ENCODE results near the gene ADGRA1.

- TF ChIP-seq, protein P1, sequence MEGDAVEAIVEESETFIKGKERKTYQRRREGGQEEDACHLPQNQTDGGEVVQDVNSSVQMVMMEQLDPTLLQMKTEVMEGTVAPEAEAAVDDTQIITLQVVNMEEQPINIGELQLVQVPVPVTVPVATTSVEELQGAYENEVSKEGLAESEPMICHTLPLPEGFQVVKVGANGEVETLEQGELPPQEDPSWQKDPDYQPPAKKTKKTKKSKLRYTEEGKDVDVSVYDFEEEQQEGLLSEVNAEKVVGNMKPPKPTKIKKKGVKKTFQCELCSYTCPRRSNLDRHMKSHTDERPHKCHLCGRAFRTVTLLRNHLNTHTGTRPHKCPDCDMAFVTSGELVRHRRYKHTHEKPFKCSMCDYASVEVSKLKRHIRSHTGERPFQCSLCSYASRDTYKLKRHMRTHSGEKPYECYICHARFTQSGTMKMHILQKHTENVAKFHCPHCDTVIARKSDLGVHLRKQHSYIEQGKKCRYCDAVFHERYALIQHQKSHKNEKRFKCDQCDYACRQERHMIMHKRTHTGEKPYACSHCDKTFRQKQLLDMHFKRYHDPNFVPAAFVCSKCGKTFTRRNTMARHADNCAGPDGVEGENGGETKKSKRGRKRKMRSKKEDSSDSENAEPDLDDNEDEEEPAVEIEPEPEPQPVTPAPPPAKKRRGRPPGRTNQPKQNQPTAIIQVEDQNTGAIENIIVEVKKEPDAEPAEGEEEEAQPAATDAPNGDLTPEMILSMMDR (IDR thresholded peaks at IDR 0.05) = no peak
- TF ChIP-seq RCOR1 (IDR thresholded peaks at IDR 0.05; ENCODE audit: low read depth, low read length) = no peak
- TF ChIP-seq HDAC2 (IDR thresholded peaks at IDR 0.05) = no peak
- TF ChIP-seq POLR2A (IDR thresholded peaks at IDR 0.05; ENCODE audit: low read length) = no peak
- TF ChIP-seq MYC (IDR thresholded peaks at IDR 0.05; ENCODE audit: borderline replicate concordance, low read length) = no peak
- TF ChIP-seq RAD21 (conservative IDR thresholded peaks at IDR 0.05 in 1 of 2, IDR thresholded peaks at IDR 0.05 in 1 of 2) = no peak
- TF ChIP-seq, protein P2, sequence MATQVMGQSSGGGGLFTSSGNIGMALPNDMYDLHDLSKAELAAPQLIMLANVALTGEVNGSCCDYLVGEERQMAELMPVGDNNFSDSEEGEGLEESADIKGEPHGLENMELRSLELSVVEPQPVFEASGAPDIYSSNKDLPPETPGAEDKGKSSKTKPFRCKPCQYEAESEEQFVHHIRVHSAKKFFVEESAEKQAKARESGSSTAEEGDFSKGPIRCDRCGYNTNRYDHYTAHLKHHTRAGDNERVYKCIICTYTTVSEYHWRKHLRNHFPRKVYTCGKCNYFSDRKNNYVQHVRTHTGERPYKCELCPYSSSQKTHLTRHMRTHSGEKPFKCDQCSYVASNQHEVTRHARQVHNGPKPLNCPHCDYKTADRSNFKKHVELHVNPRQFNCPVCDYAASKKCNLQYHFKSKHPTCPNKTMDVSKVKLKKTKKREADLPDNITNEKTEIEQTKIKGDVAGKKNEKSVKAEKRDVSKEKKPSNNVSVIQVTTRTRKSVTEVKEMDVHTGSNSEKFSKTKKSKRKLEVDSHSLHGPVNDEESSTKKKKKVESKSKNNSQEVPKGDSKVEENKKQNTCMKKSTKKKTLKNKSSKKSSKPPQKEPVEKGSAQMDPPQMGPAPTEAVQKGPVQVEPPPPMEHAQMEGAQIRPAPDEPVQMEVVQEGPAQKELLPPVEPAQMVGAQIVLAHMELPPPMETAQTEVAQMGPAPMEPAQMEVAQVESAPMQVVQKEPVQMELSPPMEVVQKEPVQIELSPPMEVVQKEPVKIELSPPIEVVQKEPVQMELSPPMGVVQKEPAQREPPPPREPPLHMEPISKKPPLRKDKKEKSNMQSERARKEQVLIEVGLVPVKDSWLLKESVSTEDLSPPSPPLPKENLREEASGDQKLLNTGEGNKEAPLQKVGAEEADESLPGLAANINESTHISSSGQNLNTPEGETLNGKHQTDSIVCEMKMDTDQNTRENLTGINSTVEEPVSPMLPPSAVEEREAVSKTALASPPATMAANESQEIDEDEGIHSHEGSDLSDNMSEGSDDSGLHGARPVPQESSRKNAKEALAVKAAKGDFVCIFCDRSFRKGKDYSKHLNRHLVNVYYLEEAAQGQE (IDR thresholded peaks at IDR 0.05) = no peak
- no peak for TF ChIP-seq CHD4 (IDR thresholded peaks at IDR 0.05; ENCODE audit: borderline replicate concordance)
- TF ChIP-seq RFX5 (IDR thresholded peaks at IDR 0.05) = no peak
- TF ChIP-seq KDM5A (IDR thresholded peaks at IDR 0.05) = no peak
- no peak for TF ChIP-seq EP300 (IDR thresholded peaks at IDR 0.05)
- TF ChIP-seq, protein P3, sequence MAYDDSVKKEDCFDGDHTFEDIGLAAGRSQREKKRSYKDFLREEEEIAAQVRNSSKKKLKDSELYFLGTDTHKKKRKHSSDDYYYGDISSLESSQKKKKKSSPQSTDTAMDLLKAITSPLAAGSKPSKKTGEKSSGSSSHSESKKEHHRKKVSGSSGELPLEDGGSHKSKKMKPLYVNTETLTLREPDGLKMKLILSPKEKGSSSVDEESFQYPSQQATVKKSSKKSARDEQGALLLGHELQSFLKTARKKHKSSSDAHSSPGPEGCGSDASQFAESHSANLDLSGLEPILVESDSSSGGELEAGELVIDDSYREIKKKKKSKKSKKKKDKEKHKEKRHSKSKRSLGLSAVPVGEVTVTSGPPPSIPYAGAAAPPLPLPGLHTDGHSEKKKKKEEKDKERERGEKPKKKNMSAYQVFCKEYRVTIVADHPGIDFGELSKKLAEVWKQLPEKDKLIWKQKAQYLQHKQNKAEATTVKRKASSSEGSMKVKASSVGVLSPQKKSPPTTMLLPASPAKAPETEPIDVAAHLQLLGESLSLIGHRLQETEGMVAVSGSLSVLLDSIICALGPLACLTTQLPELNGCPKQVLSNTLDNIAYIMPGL (CRISPR knock-in tag; IDR thresholded peaks at IDR 0.05; ENCODE audit: borderline replicate concordance) = no peak
- TF ChIP-seq HOXA7 (CRISPR knock-in tag; IDR thresholded peaks at IDR 0.05) = no peak
Observed at GRCh38 chr10:133059093-133059470, 28.6 kb upstream of the ADGRA1 start.
